Glutamatergic neuron (in vitro differentiated cells): ENCODE data around the gene ASCL5. TPM values are rescaled to one million over a fixed set of nuclear protein-coding genes. Genes with fewer than 3 reads are reported as not detected.
A peak's percentile ranks its signal among the peaks of the same experiment; 100 is the strongest.
"Not testable (repeated sequence)": the region's sequence is repeated elsewhere in the genome, so short reads cannot be mapped to it uniquely, and the experiment has no call there.

Experiments used
- DNase-seq: peaks from one replicate; pipeline ENCODE4 v3.0.0; 2022
- H3K27ac Mint-ChIP-seq: one replicate; pipeline ENCODE4 v1.8.0; 2020; ENCODE audit warnings: mild to moderate bottlenecking, mixed read lengths, inconsistent platforms; ENCODE audit not compliant: unreplicated experiment
- H3K27me3 Mint-ChIP-seq: one replicate; pipeline ENCODE4 v1.8.0; 2020; ENCODE audit warnings: mild to moderate bottlenecking, moderate library complexity, mixed read lengths, inconsistent platforms; ENCODE audit not compliant: unreplicated experiment
- H3K36me3 Mint-ChIP-seq: one replicate; pipeline ENCODE4 v1.8.0; 2020; ENCODE audit warnings: mild to moderate bottlenecking, mixed read lengths, inconsistent platforms; ENCODE audit not compliant: unreplicated experiment
- H3K4me1 Mint-ChIP-seq: one replicate; pipeline ENCODE4 v1.8.0; 2020; ENCODE audit warnings: mild to moderate bottlenecking, low read depth, mixed read lengths, inconsistent platforms; ENCODE audit not compliant: unreplicated experiment
- H3K4me3 Mint-ChIP-seq: one replicate; pipeline ENCODE4 v1.8.0; 2020; ENCODE audit warnings: mild to moderate bottlenecking, mixed read lengths, inconsistent platforms; ENCODE audit not compliant: unreplicated experiment
- H3K9me3 Mint-ChIP-seq: one replicate; pipeline ENCODE4 v1.8.0; 2020; ENCODE audit warnings: mild to moderate bottlenecking, moderate library complexity, mixed read lengths, inconsistent platforms; ENCODE audit not compliant: unreplicated experiment
- CTCF ChIP-seq: fragments of 200-600 bp; sonication (generic); IDR thresholded peaks from one replicate; pipeline ENCODE4 v1.5.0; 2021; ENCODE audit not compliant: partially characterized antibody, unreplicated experiment
- total RNA-seq: library from RNA; stranded (reverse); fragmentation: NEBNext Ultra II Directional; extraction: Animal tissue kit (Norgen Biotek cat#: 25700); gene quantifications from one replicate; pipeline ENCODE4 v1.2.1, GENCODE V29; 2021; ENCODE audit not compliant: unreplicated experiment

The ASCL5 gene
- total RNA-seq, 1 donor from 2014 or later, result not detected

- no peak for TF ChIP-seq CTCF
- Mint-ChIP-seq H3K36me3 (no peaks in the 10 kb centered on the region), H3K27ac (peak overlapping the region; percentile 24), H3K4me1 (peaks cover 13% of the 10 kb centered on the region), H3K4me3 (peak overlapping the region; percentile 23), H3K9me3 (peaks cover 2% of the 10 kb centered on the region), H3K27me3 (no peaks in the 10 kb centered on the region)
- DNase-seq, result no peak
These were observed 42.2 kb upstream of the ASCL5 start for GRCh38 chr1:201169203-201169602.

- H3K4me1 Mint-ChIP-seq, result peaks cover 14% of the 10 kb centered on the region
- peaks cover 2% of the 10 kb centered on the region for H3K9me3 Mint-ChIP-seq
- no peaks in the 10 kb centered on the region for H3K27me3 Mint-ChIP-seq
- no peak overlapping the region for H3K27ac Mint-ChIP-seq
- DNase-seq, result no peak
- H3K36me3 Mint-ChIP-seq, result no peaks in the 10 kb centered on the region
- H3K4me3 Mint-ChIP-seq, result no peak overlapping the region
- no peak for TF ChIP-seq CTCF
These were observed 40.3 kb upstream of the ASCL5 start for GRCh38 chr1:201167041-201167991.

- peak overlapping the region; percentile 55 for H3K4me3 Mint-ChIP-seq
- peak overlapping the region; percentile 76 for H3K27ac Mint-ChIP-seq
- TF ChIP-seq CTCF, result no peak
- peaks cover 11% of the 10 kb centered on the region for H3K4me1 Mint-ChIP-seq
- peaks cover 2% of the 10 kb centered on the region for H3K9me3 Mint-ChIP-seq
- no peaks in the 10 kb centered on the region for H3K36me3 Mint-ChIP-seq
- H3K27me3 Mint-ChIP-seq, result peaks cover 2% of the 10 kb centered on the region
- no peak for DNase-seq
These were observed 37.7 kb upstream of the ASCL5 start for GRCh38 chr1:201164645-201165044.

- DNase-seq, result no peak
- Mint-ChIP-seq H3K4me1 (peaks cover 5% of the 10 kb centered on the region), H3K4me3 (no peak overlapping the region), H3K36me3 (no peaks in the 10 kb centered on the region), H3K27ac (no peak overlapping the region), H3K9me3 (peaks cover 2% of the 10 kb centered on the region), H3K27me3 (peaks cover 2% of the 10 kb centered on the region)
- no peak for TF ChIP-seq CTCF
These were observed 36.7 kb upstream of the ASCL5 start for GRCh38 chr1:201163707-201164106.

GRCh38 chr1:201163036-201163435 is 36.1 kb upstream of the ASCL5 start:
- H3K4me3 Mint-ChIP-seq, H3K36me3 Mint-ChIP-seq, H3K9me3 Mint-ChIP-seq, H3K27me3 Mint-ChIP-seq, DNase-seq, H3K27ac Mint-ChIP-seq, H3K4me1 Mint-ChIP-seq: not testable (repeated sequence)
